Lung (tissue), 12 donors: ENCODE measurements around the gene DCP1B. TPM values are rescaled to one million over a fixed set of nuclear protein-coding genes. Genes with fewer than 3 reads are reported as not detected.

Source experiments
- ATAC-seq: fragments of 200-7000 bp; cut with Tn5 transposase; one replicate; pipeline ENCODE4 v1.9.1; 2020; ENCODE audit warnings: moderate number of reproducible peaks; ENCODE audit not compliant: insufficient read depth, low FRiP score
- DNase-seq, 3 donors: peaks; one replicate each; pipeline ENCODE4 v3.0.0-alpha.2; 2013 to 2017
- H3K27ac ChIP-seq, 2 donors: one replicate each; pipeline ENCODE4 v1.5.1; 2013; ENCODE audit warnings: mild to moderate bottlenecking in 2 of 2, moderate library complexity in 2 of 2, control low read depth in 1 of 2, inconsistent platforms in 1 of 2, low read depth in 1 of 2, low read length in 1 of 2
- H3K27me3 ChIP-seq, 3 donors: one replicate each; pipeline ENCODE4 v1.5.1; 2013; ENCODE audit warnings: low read length in 2 of 3; ENCODE audit not compliant: control insufficient read depth in 3 of 3, insufficient read depth in 3 of 3
- H3K36me3 ChIP-seq, 4 donors: one replicate each; pipeline ENCODE4 v1.5.1; 2013; ENCODE audit warnings: low read length in 4 of 4, mild to moderate bottlenecking in 1 of 4, moderate library complexity in 1 of 4; ENCODE audit not compliant: control insufficient read depth in 4 of 4, insufficient read depth in 4 of 4
- H3K4me1 ChIP-seq, 5 donors: one replicate each; pipeline ENCODE4 v1.5.1; 2013; ENCODE audit warnings: low read length in 5 of 5, mild to moderate bottlenecking in 2 of 5, moderate library complexity in 1 of 5; ENCODE audit not compliant: control insufficient read depth in 5 of 5, insufficient read depth in 5 of 5
- H3K4me3 ChIP-seq: one replicate; pipeline ENCODE4 v1.5.1; 2013; ENCODE audit warnings: mild to moderate bottlenecking, control low read depth, moderate library complexity
- H3K9ac ChIP-seq, 2 donors: one replicate each; pipeline ENCODE4 v1.5.1; 2013; ENCODE audit warnings: low read length in 2 of 2, control low read depth in 1 of 2; ENCODE audit not compliant: insufficient read depth in 1 of 2
- H3K9me3 ChIP-seq, 4 donors: one replicate each; pipeline ENCODE4 v1.5.1; 2013; ENCODE audit warnings: low read length in 3 of 4, mild to moderate bottlenecking in 1 of 4, moderate library complexity in 1 of 4; ENCODE audit not compliant: control insufficient read depth in 4 of 4, insufficient read depth in 3 of 4
- CTCF ChIP-seq: IDR thresholded peaks from 2 replicates; pipeline ENCODE4 v1.5.1; 2012; ENCODE audit warnings: mild to moderate bottlenecking; ENCODE audit errors: control extremely low read depth, extremely low read depth
- WGBS, 2 donors: extraction: QIAGEN DNeasy Blood & Tissue Kit; methylation state at CpG; one replicate each; pipeline ENCODE4 v1.1.7; 2013; 5-methylcytosine and 5-hydroxymethylcytosine counted together
- polyA plus RNA-seq, 2 donors: library from polyadenylated mRNA; stranded (reverse); fragments of 200-250 nt; gene quantifications; one replicate each; pipeline ENCODE4 v1.2.1, GENCODE V29; 2013
- total RNA-seq, 2 donors: library from RNA; depleted of rRNA in 1 of 2; stranded (reverse); fragments of >200 nt in 1 of 2; gene quantifications; one replicate each; pipeline ENCODE4 v1.2.1, GENCODE V29; 2014 to 2021
- donor health status: control.
- donor health status: control.
- donor health status: Bipolar disorder and iron deficiency.
- donor health status: healthy.
- donor health status: DM: yes; HTN: yes; CAD: no.

The DCP1B gene
- total and polyA plus RNA-seq, 4 donors = 4.2 to 13.2 (median 8.7) TPM

- Histone ChIP-seq H3K9ac (no peak overlapping the region), H3K4me1 (peaks cover 0 to 11% (median 3%) of the 10 kb centered on the region in 5 donors), H3K27ac (no peak overlapping the region), H3K9me3 (no peaks in the 10 kb centered on the region), H3K4me3 (no peak overlapping the region), H3K27me3 (peaks cover 0 to 4% (median 0%) of the 10 kb centered on the region in 3 donors), H3K36me3 (peaks cover 0 to 8% (median 3%) of the 10 kb centered on the region in 4 donors)
- TF ChIP-seq CTCF = no peak
- 82 to 84% methylated on average over 12 of the region's 12 CpGs for WGBS, 2 donors
- DNase-seq (no peak), ATAC-seq (no peak)
Measured at GRCh38 chr12:1934831-1935230, 69.4 kb downstream of the DCP1B start.

- H3K4me3 ChIP-seq = no peak overlapping the region
- no peak overlapping the region for H3K27ac ChIP-seq
- WGBS, 2 donors = 81% methylated on average over 5 of the region's 5 CpGs
- H3K27me3 ChIP-seq = peaks cover 0 to 4% (median 0%) of the 10 kb centered on the region in 3 donors
- DNase-seq (no peak), ATAC-seq (no peak)
- H3K9ac ChIP-seq = no peak overlapping the region
- peaks cover 0 to 7% (median 0%) of the 10 kb centered on the region in 5 donors for H3K4me1 ChIP-seq
- peaks cover 0 to 8% (median 3%) of the 10 kb centered on the region in 4 donors for H3K36me3 ChIP-seq
- TF ChIP-seq CTCF = no peak
- H3K9me3 ChIP-seq = no peaks in the 10 kb centered on the region
Measured at GRCh38 chr12:1934068-1934467, 70.2 kb downstream of the DCP1B start.

GRCh38 chr12:1933342-1934051, 70.8 kb downstream of the DCP1B start:
- Histone ChIP-seq H3K4me1 (peaks cover 0 to 7% (median 0%) of the 10 kb centered on the region in 5 donors), H3K4me3 (no peak overlapping the region), H3K27ac (no peak overlapping the region), H3K27me3 (peaks cover 0 to 4% (median 0%) of the 10 kb centered on the region in 3 donors), H3K9me3 (no peaks in the 10 kb centered on the region), H3K36me3 (peaks cover 0 to 6% (median 3%) of the 10 kb centered on the region in 4 donors), H3K9ac (no peak overlapping the region)
- WGBS, 2 donors = 78 to 80% methylated on average over 16 of the region's 16 CpGs
- ATAC-seq (no peak), DNase-seq (no peak)
- no peak for TF ChIP-seq CTCF
